RWPE1 (cell line): ENCODE results near the gene SFXN3.

ENCODE experiments used
- CTCF ChIA-PET: fragments of 350-600 bp; sonication (Branson Sonifier 250); formaldehyde crosslinking; extraction: SDS; loops from one replicate; lab custom pipeline; 2021; lab: Yijun Ruan, JAX
- POLR2A ChIA-PET: fragments of 400-600 bp; formaldehyde crosslinking; extraction: SDS; loops from one replicate; lab custom pipeline; 2020; ENCODE audit warnings: antibody characterized with exemption; ENCODE audit not compliant: low non-redundant PET; lab: Yijun Ruan, JAX
- DNase-seq: peaks from one replicate; pipeline ENCODE4 v3.0.0; 2012; ENCODE audit warnings: low spot score
- H3K27ac ChIP-seq: fragments of 450-650 bp; 2 replicates; pipeline ENCODE4 v1.5.1; 2017
- CTCF ChIP-seq: fragments of 450-650 bp; conservative IDR thresholded peaks from 2 replicates; pipeline ENCODE4 v1.5.1; 2017; ENCODE audit warnings: low read depth, mild to moderate bottlenecking

Gene SFXN3

DNA sequence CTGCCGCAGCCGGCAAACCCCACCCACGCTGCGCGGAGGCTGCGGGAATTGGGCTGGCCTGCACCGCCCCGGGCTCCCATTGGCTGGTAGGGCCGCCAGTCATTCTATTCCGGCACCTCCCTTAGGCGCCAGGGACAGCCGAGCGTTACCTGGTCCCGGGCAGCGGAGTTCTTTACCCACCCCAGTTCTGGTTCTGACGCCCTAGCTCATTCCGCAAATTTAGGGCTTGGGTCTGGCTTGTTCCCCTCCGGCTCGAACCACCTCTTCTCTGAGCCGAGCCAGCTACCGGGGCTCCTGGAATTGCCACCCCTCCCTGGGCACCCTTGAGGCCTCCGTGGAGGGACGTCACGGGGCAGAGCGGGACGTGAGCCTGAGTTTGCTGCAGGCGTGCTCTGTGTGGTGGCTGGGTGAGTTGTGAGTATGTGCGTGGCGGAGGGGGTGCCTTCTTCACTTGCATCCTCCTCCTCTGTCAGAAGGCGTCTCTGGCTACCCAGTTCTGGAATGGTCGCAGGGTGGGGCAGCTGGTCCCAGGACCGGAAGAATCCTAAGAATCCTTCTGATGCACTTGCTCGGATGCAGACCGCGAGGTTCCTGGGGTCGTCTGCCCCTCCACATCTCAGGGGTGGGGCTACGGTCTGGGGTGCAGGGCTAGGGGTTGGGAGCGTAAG is at the start of gene SFXN3, which contains the start of gene PDZD7:
Gene SFXN3, plus strand, starts transcription at position 107 of the 668 bp plus-strand sequence. CDS start 3,461 bp downstream, outside the sequence.
Gene PDZD7, minus strand, starts transcription at position 2 of the 668 bp plus-strand sequence. CDS start 910 bp downstream, outside the sequence.
- no peak for TF ChIP-seq CTCF
- CTCF ChIA-PET: interaction anchor here (0.6 to 1.6 kb wide), 13 partner anchors 10 to 1368 kb away, joined by 3 to 12 read pairs (median 4); partner anchors contain the start of gene LZTS2
- POLR2A ChIA-PET: interaction anchor here (1.1 kb wide), 1 partner anchor 20 kb away, joined by 5 read pairs; no protein-coding TSS in a partner anchor
- H3K27ac ChIP-seq: peak within 1 kb of the TSS; percentile 99
- peak; percentile 99 for DNase-seq

- no peak for DNase-seq
- CTCF ChIA-PET: no interaction called here
- peak overlapping the region; percentile 19; the same call in 1 of the 2 replicates for H3K27ac ChIP-seq
- no peak for TF ChIP-seq CTCF
- POLR2A ChIA-PET: no interaction called here
These were observed 47.9 kb upstream of the SFXN3 start for GRCh38 chr10:100982916-100983830.

DNA sequence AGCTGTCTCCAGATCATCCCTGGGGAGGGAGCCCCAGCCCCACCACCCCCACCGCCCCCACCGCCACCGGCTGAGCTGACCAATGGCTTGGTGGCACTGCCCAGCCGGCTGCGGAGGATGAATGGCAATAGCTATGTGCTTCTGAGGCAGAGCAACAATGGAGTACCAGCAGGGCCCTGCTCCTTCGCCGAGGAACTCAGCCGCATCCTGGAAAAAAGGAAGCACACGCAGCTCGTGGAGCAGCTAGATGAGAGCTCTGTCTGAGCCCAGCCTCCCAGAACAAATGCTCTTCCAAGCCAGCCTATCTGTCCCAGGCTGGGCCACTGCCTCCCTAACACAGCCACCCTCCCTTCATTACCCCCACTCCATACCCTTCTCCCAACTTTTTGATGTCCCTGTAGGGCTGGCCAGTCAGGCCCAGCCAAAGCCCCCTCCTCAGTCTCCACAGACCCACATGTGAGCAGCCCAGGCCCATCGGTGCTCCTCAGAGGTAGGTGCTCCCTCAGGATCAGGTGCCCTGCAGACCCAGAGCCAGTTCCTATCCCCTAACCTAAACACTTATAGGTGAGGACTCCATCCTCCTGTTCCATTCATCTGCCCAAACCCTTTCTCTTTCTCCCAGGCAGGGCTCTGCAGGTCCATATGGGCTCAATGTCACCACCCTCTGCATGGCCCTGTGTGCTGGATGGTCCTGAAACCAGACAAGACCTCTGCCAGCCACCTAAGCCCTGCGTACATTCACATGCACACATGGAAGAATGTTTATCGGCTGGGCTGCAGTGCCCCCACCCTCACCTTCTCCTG is 47.0 kb upstream of the SFXN3 start:
- POLR2A ChIA-PET: no interaction called here
- no peak for TF ChIP-seq CTCF
- CTCF ChIA-PET: interaction anchor here (0.5 kb wide), 1 partner anchor 559 kb away, joined by 6 read pairs; no protein-coding TSS in a partner anchor

GRCh38 chr10:100984672-100985177 is 46.3 kb upstream of the SFXN3 start:
- no peak overlapping the region; the same call in 1 of the 2 replicates for H3K27ac ChIP-seq
- CTCF ChIA-PET: interaction anchor here (0.5 to 1.6 kb wide), 4 partner anchors 13 to 558 kb away, joined by 4 to 7 read pairs (median 6); no protein-coding TSS in a partner anchor

More for the DNA sequence above, 47.0 kb upstream of the SFXN3 start:
- no peak overlapping the region; the same call in 1 of the 2 replicates for H3K27ac ChIP-seq
- DNase-seq: no peak

DNA sequence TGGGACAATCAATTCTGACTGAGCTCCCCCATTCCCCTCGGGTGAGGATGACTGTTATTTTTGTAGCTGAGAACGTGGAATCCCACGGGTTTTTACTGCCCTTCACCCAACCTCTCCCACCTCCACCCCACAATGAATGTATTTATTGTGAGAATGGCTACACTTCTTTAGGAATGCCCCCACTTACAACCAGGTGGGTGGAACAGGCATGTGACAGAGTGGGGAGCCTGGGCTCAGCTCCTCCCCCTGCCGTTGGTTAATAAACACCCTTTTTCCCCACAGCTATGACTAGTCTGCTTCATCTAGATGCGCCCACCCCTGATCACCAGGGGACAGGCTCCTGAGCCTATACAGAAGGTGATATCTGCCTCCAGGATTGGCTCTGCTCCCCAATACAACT is 45.7 kb upstream of the SFXN3 start:
- no peak overlapping the region for H3K27ac ChIP-seq
- DNase-seq: no peak
- ChIA-PET POLR2A (interaction anchor here (0.9 kb wide), 1 partner anchor 13 kb away, joined by 7 read pairs; no protein-coding TSS in a partner anchor), CTCF (interaction anchor here (0.6 to 1.6 kb wide), 4 partner anchors 12 to 29 kb away, joined by 3 to 7 read pairs (median 5); no protein-coding TSS in a partner anchor)
- TF ChIP-seq CTCF: no peak

More at GRCh38 chr10:100984672-100985177, 46.3 kb upstream of the SFXN3 start:
- POLR2A ChIA-PET: interaction anchor here (0.9 kb wide), 1 partner anchor 13 kb away, joined by 7 read pairs; no protein-coding TSS in a partner anchor
- TF ChIP-seq CTCF: no peak
- DNase-seq: no peak
